Caco-2 (cell line): Measurements from ENCODE around the gene ARHGAP15. TPM values are rescaled to one million over a fixed set of nuclear protein-coding genes. Genes with fewer than 3 reads are reported as not detected.

ENCODE experiments used
- BruUV-seq: library from RNA; stranded (reverse); fragments of 400-500 nt; replicated peaks from 2 replicates; lab custom pipeline; 2021; lab: Mats Ljungman, UMichigan
- CTCF ChIA-PET: fragments of 300-600 bp; sonication (Branson Sonifier 250); formaldehyde crosslinking; loops from one replicate; lab custom pipeline; 2022; ENCODE audit warnings: antibody characterized with exemption; lab: Charles Lee
- POLR2A ChIA-PET: fragments of 300-600 bp; sonication (Branson Sonifier 250); formaldehyde crosslinking; loops from one replicate; lab custom pipeline; 2022; ENCODE audit warnings: antibody characterized with exemption; lab: Charles Lee
- DNase-seq, 2 experiments: peaks; one replicate each; pipeline versions ENCODE4 v3.0.0 to v3.0.0-alpha.2; 2020 to 2022
- H3K27me3 ChIP-seq: replicated peaks from 2 replicates; pipeline ENCODE4 v1.6.0; 2011; ENCODE audit warnings: low read length; ENCODE audit not compliant: control insufficient read depth, insufficient read depth
- H3K36me3 ChIP-seq: 2 replicates; pipeline ENCODE4 v1.5.1; 2011; ENCODE audit warnings: low read length; ENCODE audit not compliant: control insufficient read depth, insufficient read depth
- H3K4me1 ChIP-seq: fragments of 250-450 bp; sonication (Bioruptor Pico); 2 replicates; pipeline ENCODE4 v1.5.1; 2020; ENCODE audit warnings: mild to moderate bottlenecking
- H3K4me3 ChIP-seq: 2 replicates; pipeline ENCODE4 v1.5.1; 2011; ENCODE audit warnings: low read depth, mild to moderate bottlenecking, control low read depth, low read length
- H3K9me3 ChIP-seq: fragments of 250-450 bp; sonication (Bioruptor Pico); 2 replicates; pipeline ENCODE4 v1.5.1; 2020; ENCODE audit warnings: mild to moderate bottlenecking, moderate library complexity
- H3K27ac Mint-ChIP-seq: one replicate; pipeline ENCODE4 v1.8.0; 2022; ENCODE audit warnings: mixed read lengths; ENCODE audit not compliant: unreplicated experiment
- H3K27me3 Mint-ChIP-seq: one replicate; pipeline ENCODE4 v1.8.0; 2022; ENCODE audit warnings: mixed read lengths; ENCODE audit not compliant: insufficient read depth, unreplicated experiment
- H3K36me3 Mint-ChIP-seq: one replicate; pipeline ENCODE4 v1.8.0; 2022; ENCODE audit warnings: mild to moderate bottlenecking, mixed read lengths; ENCODE audit not compliant: insufficient read depth, unreplicated experiment
- H3K4me1 Mint-ChIP-seq: one replicate; pipeline ENCODE4 v1.8.0; 2022; ENCODE audit warnings: low read depth, mixed read lengths; ENCODE audit not compliant: unreplicated experiment
- H3K4me3 Mint-ChIP-seq: one replicate; pipeline ENCODE4 v1.8.0; 2022; ENCODE audit warnings: mild to moderate bottlenecking, moderate library complexity, mixed read lengths; ENCODE audit not compliant: unreplicated experiment
- H3K9me3 Mint-ChIP-seq: one replicate; pipeline ENCODE4 v1.8.0; 2022; ENCODE audit warnings: mixed read lengths; ENCODE audit not compliant: unreplicated experiment
- intact Hi-C: fragments of 100-400 bp; cut with micrococcal nuclease; formaldehyde crosslinking; loops from one replicate; pipeline ENCODE4 v1.10.0; 2022; ENCODE audit not compliant: unreplicated experiment
- total RNA-seq: library from RNA; stranded (reverse); gene quantifications from 2 replicates; pipeline ENCODE4 v1.2.3, GENCODE V29; 2022
- TF ChIP-seq, protein P1 (sequence below), 2 experiments: fragments of 200-600 bp in 1 of 2; IDR thresholded peaks; 1 replicate in 1 of 2; 2 replicates in 1 of 2; pipeline versions ENCODE4 v1.5.1 to v1.8.0; 2011 to 2022; ENCODE audit warnings: antibody characterized with exemption in 1 of 2, control low read depth in 1 of 2, inconsistent platforms in 1 of 2, low read depth in 1 of 2, low read length in 1 of 2, mild to moderate bottlenecking in 1 of 2, moderate library complexity in 1 of 2; ENCODE audit not compliant: insufficient read depth in 1 of 2, severe bottlenecking in 1 of 2, unreplicated experiment in 1 of 2

The ARHGAP15 gene
- total RNA-seq, 1 experiment from 2014 or later, result not detected

DNA sequence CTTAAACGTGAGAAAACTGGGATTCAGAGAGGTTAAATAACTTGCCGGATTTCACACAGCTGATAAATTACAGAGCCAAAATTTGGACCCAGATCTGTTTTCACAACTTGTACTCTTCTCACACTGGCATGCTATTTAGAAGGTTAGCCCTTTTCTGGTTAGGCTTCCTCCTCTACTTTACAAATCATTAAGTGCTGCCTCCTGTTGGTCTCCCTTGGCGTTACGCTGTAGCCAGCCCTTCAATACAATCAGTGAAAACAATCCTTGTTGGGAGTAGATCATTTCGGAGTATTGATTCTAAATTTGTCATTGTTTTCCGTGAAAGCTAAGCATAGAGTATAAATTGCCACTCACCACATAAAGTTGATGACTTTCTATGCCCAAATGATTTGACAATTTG, 153.5 kb downstream of the ARHGAP15 start:
- DNase-seq, result peak in 1 of 2 experiments; percentile 9
- H3K4me3 ChIP-seq, result no peak overlapping the region
- no peaks in the 10 kb centered on the region for H3K27me3 ChIP-seq
- no peaks in the 10 kb centered on the region for H3K4me1 Mint-ChIP-seq
- no peaks in the 10 kb centered on the region for H3K4me1 ChIP-seq
- no peaks in the 10 kb centered on the region for H3K36me3 ChIP-seq
- ChIA-PET POLR2A (no interaction called here), CTCF (no interaction called here)
- TF ChIP-seq, protein P1, sequence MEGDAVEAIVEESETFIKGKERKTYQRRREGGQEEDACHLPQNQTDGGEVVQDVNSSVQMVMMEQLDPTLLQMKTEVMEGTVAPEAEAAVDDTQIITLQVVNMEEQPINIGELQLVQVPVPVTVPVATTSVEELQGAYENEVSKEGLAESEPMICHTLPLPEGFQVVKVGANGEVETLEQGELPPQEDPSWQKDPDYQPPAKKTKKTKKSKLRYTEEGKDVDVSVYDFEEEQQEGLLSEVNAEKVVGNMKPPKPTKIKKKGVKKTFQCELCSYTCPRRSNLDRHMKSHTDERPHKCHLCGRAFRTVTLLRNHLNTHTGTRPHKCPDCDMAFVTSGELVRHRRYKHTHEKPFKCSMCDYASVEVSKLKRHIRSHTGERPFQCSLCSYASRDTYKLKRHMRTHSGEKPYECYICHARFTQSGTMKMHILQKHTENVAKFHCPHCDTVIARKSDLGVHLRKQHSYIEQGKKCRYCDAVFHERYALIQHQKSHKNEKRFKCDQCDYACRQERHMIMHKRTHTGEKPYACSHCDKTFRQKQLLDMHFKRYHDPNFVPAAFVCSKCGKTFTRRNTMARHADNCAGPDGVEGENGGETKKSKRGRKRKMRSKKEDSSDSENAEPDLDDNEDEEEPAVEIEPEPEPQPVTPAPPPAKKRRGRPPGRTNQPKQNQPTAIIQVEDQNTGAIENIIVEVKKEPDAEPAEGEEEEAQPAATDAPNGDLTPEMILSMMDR (IDR thresholded peaks at IDR 0.05; ENCODE audit: insufficient read depth in 1 of 2, low read depth in 1 of 2, low read length in 1 of 2, severe bottlenecking in 1 of 2, unreplicated experiment in 1 of 2), result peak in 1 of 2 experiments; percentile 29
- H3K27me3 Mint-ChIP-seq, result peaks cover 8% of the 10 kb centered on the region
- H3K4me3 Mint-ChIP-seq, result no peak overlapping the region
- H3K36me3 Mint-ChIP-seq, result no peaks in the 10 kb centered on the region
- no peaks in the 10 kb centered on the region for H3K9me3 ChIP-seq
- H3K27ac Mint-ChIP-seq, result no peak overlapping the region
- no peaks in the 10 kb centered on the region for H3K9me3 Mint-ChIP-seq
- intact Hi-C loops, result no loop called here
- no TSS peak for BruUV-seq

DNA sequence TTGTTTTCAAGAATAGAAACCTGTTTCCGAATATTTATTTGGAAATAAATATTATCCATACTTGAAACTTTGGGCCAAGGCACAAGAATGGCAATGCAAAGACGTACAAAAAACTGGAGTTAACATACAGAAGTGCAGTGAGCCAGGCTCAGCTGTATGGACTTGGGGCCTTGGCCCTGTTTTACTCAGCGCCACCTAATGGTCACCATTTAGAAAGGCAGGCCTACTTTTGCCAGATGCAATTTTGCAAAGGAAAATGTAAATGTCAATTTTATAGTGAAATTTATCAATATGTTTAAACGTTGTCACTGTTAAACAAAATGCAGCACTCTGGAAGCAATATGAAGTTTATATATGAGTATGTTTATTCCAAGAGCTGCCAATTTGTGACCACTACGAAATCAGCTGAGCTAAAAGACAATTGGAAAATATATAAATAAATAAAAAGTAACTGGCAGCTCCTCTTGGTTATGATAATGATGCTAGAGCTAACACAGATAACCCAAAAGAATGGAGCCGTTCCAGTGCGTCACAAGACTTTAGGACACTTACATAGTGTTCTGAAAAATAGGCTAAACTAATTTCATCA, 155.0 kb downstream of the ARHGAP15 start:
- H3K4me3 Mint-ChIP-seq, result no peak overlapping the region
- DNase-seq, result peak in 1 of 2 experiments; percentile 51
- no peaks in the 10 kb centered on the region for H3K36me3 ChIP-seq
- POLR2A ChIA-PET, result no interaction called here
- no peaks in the 10 kb centered on the region for H3K9me3 ChIP-seq
- TF ChIP-seq, protein P1 (IDR thresholded peaks at IDR 0.05; ENCODE audit: insufficient read depth in 1 of 2, low read depth in 1 of 2, low read length in 1 of 2, severe bottlenecking in 1 of 2, unreplicated experiment in 1 of 2), result peak; percentile 60 to 76
- H3K27me3 Mint-ChIP-seq, result peaks cover 8% of the 10 kb centered on the region
- no peaks in the 10 kb centered on the region for H3K36me3 Mint-ChIP-seq
- H3K4me1 Mint-ChIP-seq, result no peaks in the 10 kb centered on the region
- BruUV-seq, result no TSS peak
- H3K4me1 ChIP-seq, result no peaks in the 10 kb centered on the region
- H3K27ac Mint-ChIP-seq, result no peak overlapping the region
- no peak overlapping the region for H3K4me3 ChIP-seq
- H3K27me3 ChIP-seq, result no peaks in the 10 kb centered on the region
- CTCF ChIA-PET, result interaction anchor here (1.0 to 1.2 kb wide), 2 partner anchors 122 to 173 kb away, joined by 5 read pairs; no protein-coding TSS in a partner anchor
- H3K9me3 Mint-ChIP-seq, result no peaks in the 10 kb centered on the region
- intact Hi-C loops, result loop anchor here (1.0 kb wide), 1 partner anchor 122 kb away; no protein-coding TSS in a partner anchor

DNA sequence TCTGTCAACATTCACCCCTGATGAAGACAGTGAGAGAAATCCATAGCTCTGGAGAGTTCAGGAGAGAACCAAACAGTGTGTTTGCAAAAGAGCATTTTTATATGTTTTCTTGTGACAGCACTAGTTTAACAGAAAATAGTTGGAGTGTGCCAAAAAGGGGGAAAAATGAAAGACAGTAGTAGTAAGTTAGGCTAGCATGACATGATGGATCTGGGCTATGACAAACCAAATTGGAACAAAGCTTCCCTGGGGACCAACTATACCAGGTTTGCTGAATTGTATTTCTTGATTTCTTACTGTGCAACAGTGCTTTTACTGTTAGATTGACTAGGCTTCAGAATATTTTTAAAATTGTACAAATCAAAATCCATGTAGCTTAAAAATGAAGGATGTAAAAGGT, 159.8 kb downstream of the ARHGAP15 start:
- TF ChIP-seq, protein P1 (IDR thresholded peaks at IDR 0.05; ENCODE audit: insufficient read depth in 1 of 2, low read depth in 1 of 2, low read length in 1 of 2, severe bottlenecking in 1 of 2, unreplicated experiment in 1 of 2), result no peak
- H3K27ac Mint-ChIP-seq, result no peak overlapping the region
- Histone ChIP-seq H3K9me3 (no peaks in the 10 kb centered on the region), H3K27me3 (no peaks in the 10 kb centered on the region), H3K4me1 (peaks cover 2% of the 10 kb centered on the region), H3K36me3 (no peaks in the 10 kb centered on the region), H3K4me3 (no peak overlapping the region)
- H3K4me3 Mint-ChIP-seq, result no peak overlapping the region
- no peaks in the 10 kb centered on the region for H3K4me1 Mint-ChIP-seq
- no peak for DNase-seq
- ChIA-PET POLR2A (no interaction called here), CTCF (no interaction called here)
- intact Hi-C loops, result no loop called here
- no TSS peak for BruUV-seq
- H3K9me3 Mint-ChIP-seq, result no peaks in the 10 kb centered on the region
- peaks cover 10% of the 10 kb centered on the region for H3K27me3 Mint-ChIP-seq
- H3K36me3 Mint-ChIP-seq, result no peaks in the 10 kb centered on the region
